Measurements from ENCODE around the gene DDX56.

Gene DDX56

GRCh38 chr7:44519546-44519945 lies 54.2 kb downstream of the DDX56 start:
- ATAC-seq (no peak), DNase-seq (no peak)
- Mint-ChIP-seq H3K9me3 (peaks cover 7% of the 10 kb centered on the region), H3K27me3 (no peaks in the 10 kb centered on the region), H3K36me3 (ENCODE audit: low read depth) (no peaks in the 10 kb centered on the region), H3K4me3 (no peak overlapping the region), H3K4me1 (no peaks in the 10 kb centered on the region), H3K27ac (no peak overlapping the region)

- H3K36me3 Mint-ChIP-seq (ENCODE audit: low read depth), result no peaks in the 10 kb centered on the region
- DNase-seq (no peak), ATAC-seq (no peak)
- no peak overlapping the region for H3K4me3 Mint-ChIP-seq
- no peaks in the 10 kb centered on the region for H3K4me1 Mint-ChIP-seq
- no peak overlapping the region for H3K27ac Mint-ChIP-seq
- peaks cover 2% of the 10 kb centered on the region for H3K9me3 Mint-ChIP-seq
- H3K27me3 Mint-ChIP-seq, result no peaks in the 10 kb centered on the region
Observed at GRCh38 chr7:44518761-44519160, 54.9 kb downstream of the DDX56 start.

GRCh38 chr7:44517175-44517574 lies 56.5 kb downstream of the DDX56 start:
- no peak for ATAC-seq
- no peaks in the 10 kb centered on the region for H3K9me3 Mint-ChIP-seq
- H3K4me1 Mint-ChIP-seq, result no peaks in the 10 kb centered on the region
- H3K27ac Mint-ChIP-seq, result no peak overlapping the region
- H3K4me3 Mint-ChIP-seq, result no peak overlapping the region
- no peaks in the 10 kb centered on the region for H3K27me3 Mint-ChIP-seq
- DNase-seq, result no peak
- no peaks in the 10 kb centered on the region for H3K36me3 Mint-ChIP-seq (ENCODE audit: low read depth)
